Left lung (tissue), 10 donors: ENCODE measurements around the gene ZNF487. TPM values are rescaled to one million over a fixed set of nuclear protein-coding genes. Genes with fewer than 3 reads are reported as not detected.

Experiments used
- ATAC-seq: fragments of 200-7000 bp; cut with Tn5 transposase; one replicate; pipeline ENCODE4 v1.9.1; 2020; ENCODE audit warnings: moderate library complexity
- DNase-seq, 4 donors: peaks; one replicate each; pipeline ENCODE4 v3.0.0-alpha.2; 2013 to 2020
- H3K27ac ChIP-seq, 2 donors: fragments of 200-600 bp; sonication (generic) in 1 of 2; one replicate each; pipeline versions ENCODE4 v1.5.0 to v1.8.0; 2020 to 2021
- H3K27me3 ChIP-seq, 2 donors: fragments of 200-600 bp; sonication (generic) in 1 of 2; one replicate each; pipeline versions ENCODE4 v1.5.0 to v1.8.0; 2020 to 2021
- H3K36me3 ChIP-seq, 2 donors: fragments of 200-600 bp; sonication (generic) in 1 of 2; one replicate each; pipeline versions ENCODE4 v1.5.0 to v1.8.0; 2020 to 2021
- H3K4me1 ChIP-seq, 2 donors: fragments of 200-600 bp; one replicate each; pipeline ENCODE4 v1.8.0; 2021
- H3K4me3 ChIP-seq, 2 donors: fragments of 200-600 bp; sonication (generic) in 1 of 2; one replicate each; pipeline versions ENCODE4 v1.5.0 to v1.8.0; 2020 to 2021; ENCODE audit warnings: mild to moderate bottlenecking in 1 of 2
- H3K9me3 ChIP-seq, 2 donors: fragments of 200-600 bp; sonication (generic) in 1 of 2; one replicate each; pipeline versions ENCODE4 v1.5.0 to v1.8.0; 2020 to 2021
- CTCF ChIP-seq, 2 donors: fragments of 200-600 bp; sonication (generic) in 1 of 2; IDR thresholded peaks; one replicate each; pipeline versions ENCODE4 v1.5.0 to v1.8.0; 2021; ENCODE audit warnings: antibody characterized with exemption in 2 of 2
- intact Hi-C, 2 donors: fragments of 100-400 bp; cut with DNase I; formaldehyde crosslinking; loops; one replicate each; pipeline versions ENCODE4 v1.11.2 to v1.14.2; 2022
- polyA plus RNA-seq, 6 donors: library from polyadenylated mRNA; unstranded; fragments of 120-200 nt; gene quantifications; one replicate each; pipeline ENCODE4 v1.2.1, GENCODE V29; 2013; ENCODE audit not compliant: insufficient read length in 6 of 6
- total RNA-seq, 2 donors: library from RNA; stranded (reverse); fragmentation: NEBNext Ultra II Directional; extraction: Animal tissue kit (Norgen Biotek cat#: 25700); gene quantifications; one replicate each; pipeline ENCODE4 v1.2.1, GENCODE V29; 2021
- donor health status: DM: no; HTN: yes; CAD: no.
- donor health status: DM: no; HTN: no; CAD: no.

ZNF487 gene
- total and polyA plus RNA-seq, 8 donors, result 4.4 to 11.3 (median 9.4) TPM

- Histone ChIP-seq H3K27ac (no peak overlapping the region), H3K9me3 (peaks cover 0 to 44% of the 10 kb centered on the region in 2 donors), H3K4me1 (no peaks in the 10 kb centered on the region), H3K36me3 (no peaks in the 10 kb centered on the region), H3K4me3 (no peak overlapping the region), H3K27me3 (no peaks in the 10 kb centered on the region)
- no peak for DNase-seq
- intact Hi-C loops, result no loop called here
- no peak for TF ChIP-seq CTCF (IDR thresholded peaks at IDR 0.05)
- no peak for ATAC-seq
Measured at GRCh38 chr10:43502931-43503330, 66.0 kb downstream of the ZNF487 start.

- Histone ChIP-seq H3K27me3 (no peaks in the 10 kb centered on the region), H3K4me3 (no peak overlapping the region), H3K27ac (no peak overlapping the region), H3K36me3 (no peaks in the 10 kb centered on the region), H3K9me3 (peaks cover 0 to 94% of the 10 kb centered on the region in 2 donors), H3K4me1 (no peaks in the 10 kb centered on the region)
- ATAC-seq (no peak), DNase-seq (no peak)
- TF ChIP-seq CTCF (IDR thresholded peaks at IDR 0.05), result no peak
- intact Hi-C loops, result no loop called here
Measured at GRCh38 chr10:43524434-43525247, 87.7 kb downstream of the ZNF487 start.

Other genes starting within 250 kb of the ZNF487 start
- gene RASGEF1A, start 170.0 kb upstream of the ZNF487 start, total RNA-seq, result 1 to 10 TPM; 2.0 to 3.1 TPM
- 1 to 10 TPM; 1.5 to 4.3 (median 3.3) TPM for gene RASGEF1A, start 170.0 kb upstream of the ZNF487 start, polyA plus RNA-seq
- gene FXYD4, start 65.5 kb upstream of the ZNF487 start, total RNA-seq, result 1 to 10 TPM; 1.0 to 6.0 TPM
- gene FXYD4, start 65.5 kb upstream of the ZNF487 start, polyA plus RNA-seq, result not detected
- 100 to 1,000 TPM; 161 to 230 TPM for gene HNRNPF, start 27.9 kb upstream of the ZNF487 start, total RNA-seq
- 100 to 1,000 TPM; 165 to 189 (median 175) TPM for gene HNRNPF, start 27.9 kb upstream of the ZNF487 start, polyA plus RNA-seq
- 1 to 10 TPM; 2.3 to 4.8 TPM for gene ZNF239, start 137.5 kb downstream of the ZNF487 start, total RNA-seq
- 10 to 100 TPM in 4 of 6 donors, 1 to 10 TPM in 2; 9.5 to 11.2 (median 10.5) TPM for gene ZNF239, start 137.5 kb downstream of the ZNF487 start, polyA plus RNA-seq
- 1 to 10 TPM; 1.9 to 5.0 TPM for gene ZNF485, start 169.3 kb downstream of the ZNF487 start, total RNA-seq
- gene ZNF485, start 169.3 kb downstream of the ZNF487 start, polyA plus RNA-seq, result 1 to 10 TPM; 4.4 to 5.3 (median 4.9) TPM
- gene ZNF32, start 211.8 kb downstream of the ZNF487 start, total RNA-seq, result 10 to 100 TPM; 29.1 to 32.9 TPM
- 10 to 100 TPM; 46.6 to 59.5 (median 53.8) TPM for gene ZNF32, start 211.8 kb downstream of the ZNF487 start, polyA plus RNA-seq